Activated T-helper 1 cell treated with anti-CD3 and anti-CD28 coated beads, Interleukin-2, amount 50 U/mL, for 16 hours (primary cell): ENCODE data around the gene TRIM14.

Source experiments
- DNase-seq, 2 donors: peaks; one replicate each; pipeline ENCODE4 v3.0.0-alpha.2; 2020; ENCODE audit warnings: low read depth in 1 of 2, low spot score in 1 of 2

Gene TRIM14

GRCh38 chr9:98118640-98119601, at the start of gene TRIM14:
TSS of gene TRIM14 (minus strand) at chr9:98119222. CDS start at chr9:98119188, 34 bp downstream.
- DNase-seq: peak in 1 of 2 donors; percentile 42

- DNase-seq: no peak
Measured at GRCh38 chr9:98168153-98168780, 49.2 kb upstream of the TRIM14 start.

- DNase-seq: no peak
Measured at GRCh38 chr9:98164912-98165311, 45.9 kb upstream of the TRIM14 start.

- DNase-seq: no peak
Measured at GRCh38 chr9:98162613-98163012, 43.6 kb upstream of the TRIM14 start.

GRCh38 chr9:98161851-98162250, 42.8 kb upstream of the TRIM14 start:
- DNase-seq: no peak

GRCh38 chr9:98159790-98160189, 40.8 kb upstream of the TRIM14 start:
- DNase-seq: no peak

GRCh38 chr9:98159301-98159700, 40.3 kb upstream of the TRIM14 start:
- DNase-seq: no peak

GRCh38 chr9:98158071-98158831, 39.2 kb upstream of the TRIM14 start:
- no peak for DNase-seq

GRCh38 chr9:98157372-98157771, 38.4 kb upstream of the TRIM14 start:
- no peak for DNase-seq

- no peak for DNase-seq
Measured at GRCh38 chr9:98154678-98155077, 35.7 kb upstream of the TRIM14 start.

GRCh38 chr9:98152526-98152925, 33.5 kb upstream of the TRIM14 start:
- no peak for DNase-seq

GRCh38 chr9:98150721-98151120, 31.7 kb upstream of the TRIM14 start:
- DNase-seq: no peak

GRCh38 chr9:98150164-98150563, 31.1 kb upstream of the TRIM14 start:
- no peak for DNase-seq

GRCh38 chr9:98149422-98149821, 30.4 kb upstream of the TRIM14 start:
- no peak for DNase-seq

GRCh38 chr9:98148486-98148885, 29.5 kb upstream of the TRIM14 start:
- no peak for DNase-seq

- DNase-seq: no peak
Measured at GRCh38 chr9:98147582-98147981, 28.6 kb upstream of the TRIM14 start.

GRCh38 chr9:98146101-98146991, 27.3 kb upstream of the TRIM14 start:
- DNase-seq: no peak

GRCh38 chr9:98144631-98145030, 25.6 kb upstream of the TRIM14 start:
- DNase-seq: no peak

GRCh38 chr9:98144076-98144475, 25.1 kb upstream of the TRIM14 start:
- no peak for DNase-seq

- no peak for DNase-seq
Measured at GRCh38 chr9:98142925-98143481, 24.0 kb upstream of the TRIM14 start.
